Caco-2 (cell line): ENCODE data around the gene LSM14B. TPM values are rescaled to one million over a fixed set of nuclear protein-coding genes. Genes with fewer than 3 reads are reported as not detected.

Source experiments
- BruUV-seq: library from RNA; stranded (reverse); fragments of 400-500 nt; replicated peaks from 2 replicates; lab custom pipeline; 2021; lab: Mats Ljungman, UMichigan
- CTCF ChIA-PET: fragments of 300-600 bp; sonication (Branson Sonifier 250); formaldehyde crosslinking; loops from one replicate; lab custom pipeline; 2022; ENCODE audit warnings: antibody characterized with exemption; lab: Charles Lee
- POLR2A ChIA-PET: fragments of 300-600 bp; sonication (Branson Sonifier 250); formaldehyde crosslinking; loops from one replicate; lab custom pipeline; 2022; ENCODE audit warnings: antibody characterized with exemption; lab: Charles Lee
- DNase-seq, 2 experiments: peaks; one replicate each; pipeline versions ENCODE4 v3.0.0 to v3.0.0-alpha.2; 2020 to 2022
- H3K27me3 ChIP-seq: replicated peaks from 2 replicates; pipeline ENCODE4 v1.6.0; 2011; ENCODE audit warnings: low read length; ENCODE audit not compliant: control insufficient read depth, insufficient read depth
- H3K36me3 ChIP-seq: 2 replicates; pipeline ENCODE4 v1.5.1; 2011; ENCODE audit warnings: low read length; ENCODE audit not compliant: control insufficient read depth, insufficient read depth
- H3K4me1 ChIP-seq: fragments of 250-450 bp; sonication (Bioruptor Pico); 2 replicates; pipeline ENCODE4 v1.5.1; 2020; ENCODE audit warnings: mild to moderate bottlenecking
- H3K4me3 ChIP-seq: 2 replicates; pipeline ENCODE4 v1.5.1; 2011; ENCODE audit warnings: low read depth, mild to moderate bottlenecking, control low read depth, low read length
- H3K9me3 ChIP-seq: fragments of 250-450 bp; sonication (Bioruptor Pico); 2 replicates; pipeline ENCODE4 v1.5.1; 2020; ENCODE audit warnings: mild to moderate bottlenecking, moderate library complexity
- H3K27ac Mint-ChIP-seq: one replicate; pipeline ENCODE4 v1.8.0; 2022; ENCODE audit warnings: mixed read lengths; ENCODE audit not compliant: unreplicated experiment
- H3K27me3 Mint-ChIP-seq: one replicate; pipeline ENCODE4 v1.8.0; 2022; ENCODE audit warnings: mixed read lengths; ENCODE audit not compliant: insufficient read depth, unreplicated experiment
- H3K36me3 Mint-ChIP-seq: one replicate; pipeline ENCODE4 v1.8.0; 2022; ENCODE audit warnings: mild to moderate bottlenecking, mixed read lengths; ENCODE audit not compliant: insufficient read depth, unreplicated experiment
- H3K4me1 Mint-ChIP-seq: one replicate; pipeline ENCODE4 v1.8.0; 2022; ENCODE audit warnings: low read depth, mixed read lengths; ENCODE audit not compliant: unreplicated experiment
- H3K4me3 Mint-ChIP-seq: one replicate; pipeline ENCODE4 v1.8.0; 2022; ENCODE audit warnings: mild to moderate bottlenecking, moderate library complexity, mixed read lengths; ENCODE audit not compliant: unreplicated experiment
- H3K9me3 Mint-ChIP-seq: one replicate; pipeline ENCODE4 v1.8.0; 2022; ENCODE audit warnings: mixed read lengths; ENCODE audit not compliant: unreplicated experiment
- intact Hi-C: fragments of 100-400 bp; cut with micrococcal nuclease; formaldehyde crosslinking; loops from one replicate; pipeline ENCODE4 v1.10.0; 2022; ENCODE audit not compliant: unreplicated experiment
- total RNA-seq: library from RNA; stranded (reverse); gene quantifications from 2 replicates; pipeline ENCODE4 v1.2.3, GENCODE V29; 2022
- TF ChIP-seq, protein P1 (sequence below), 2 experiments: fragments of 200-600 bp in 1 of 2; IDR thresholded peaks; 1 replicate in 1 of 2; 2 replicates in 1 of 2; pipeline versions ENCODE4 v1.5.1 to v1.8.0; 2011 to 2022; ENCODE audit warnings: antibody characterized with exemption in 1 of 2, control low read depth in 1 of 2, inconsistent platforms in 1 of 2, low read depth in 1 of 2, low read length in 1 of 2, mild to moderate bottlenecking in 1 of 2, moderate library complexity in 1 of 2; ENCODE audit not compliant: insufficient read depth in 1 of 2, severe bottlenecking in 1 of 2, unreplicated experiment in 1 of 2

LSM14B gene
- total RNA-seq, 1 experiment from 2014 or later, result 154 TPM

GRCh38 chr20:62134735-62135231, 12.5 kb downstream of the LSM14B start:
- H3K36me3 Mint-ChIP-seq, result peaks cover 98% of the 10 kb centered on the region
- BruUV-seq, result TSS peak; percentile 20
- CTCF ChIA-PET, result interaction anchor here (1.0 to 2.2 kb wide), 3 partner anchors 69 to 124 kb away, joined by 3 to 22 read pairs (median 8); partner anchors contain the start of gene TAF4
- H3K4me1 Mint-ChIP-seq, result no peaks in the 10 kb centered on the region
- Histone ChIP-seq H3K9me3 (no peaks in the 10 kb centered on the region), H3K36me3 (peaks cover 19% of the 10 kb centered on the region), H3K4me1 (no peaks in the 10 kb centered on the region), H3K4me3 (no peak overlapping the region), H3K27me3 (no peaks in the 10 kb centered on the region)
- TF ChIP-seq, protein P1, sequence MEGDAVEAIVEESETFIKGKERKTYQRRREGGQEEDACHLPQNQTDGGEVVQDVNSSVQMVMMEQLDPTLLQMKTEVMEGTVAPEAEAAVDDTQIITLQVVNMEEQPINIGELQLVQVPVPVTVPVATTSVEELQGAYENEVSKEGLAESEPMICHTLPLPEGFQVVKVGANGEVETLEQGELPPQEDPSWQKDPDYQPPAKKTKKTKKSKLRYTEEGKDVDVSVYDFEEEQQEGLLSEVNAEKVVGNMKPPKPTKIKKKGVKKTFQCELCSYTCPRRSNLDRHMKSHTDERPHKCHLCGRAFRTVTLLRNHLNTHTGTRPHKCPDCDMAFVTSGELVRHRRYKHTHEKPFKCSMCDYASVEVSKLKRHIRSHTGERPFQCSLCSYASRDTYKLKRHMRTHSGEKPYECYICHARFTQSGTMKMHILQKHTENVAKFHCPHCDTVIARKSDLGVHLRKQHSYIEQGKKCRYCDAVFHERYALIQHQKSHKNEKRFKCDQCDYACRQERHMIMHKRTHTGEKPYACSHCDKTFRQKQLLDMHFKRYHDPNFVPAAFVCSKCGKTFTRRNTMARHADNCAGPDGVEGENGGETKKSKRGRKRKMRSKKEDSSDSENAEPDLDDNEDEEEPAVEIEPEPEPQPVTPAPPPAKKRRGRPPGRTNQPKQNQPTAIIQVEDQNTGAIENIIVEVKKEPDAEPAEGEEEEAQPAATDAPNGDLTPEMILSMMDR (IDR thresholded peaks at IDR 0.05; ENCODE audit: insufficient read depth in 1 of 2, low read depth in 1 of 2, low read length in 1 of 2, severe bottlenecking in 1 of 2, unreplicated experiment in 1 of 2), result no peak
- no peak for DNase-seq
- no peak overlapping the region for H3K4me3 Mint-ChIP-seq
- H3K27me3 Mint-ChIP-seq, result no peaks in the 10 kb centered on the region
- no peak overlapping the region for H3K27ac Mint-ChIP-seq
- POLR2A ChIA-PET, result interaction anchor here (0.6 kb wide), 1 partner anchor 8 kb away, joined by 3 read pairs; no protein-coding TSS in a partner anchor
- no peaks in the 10 kb centered on the region for H3K9me3 Mint-ChIP-seq
- intact Hi-C loops, result no loop called here

GRCh38 chr20:62135573-62136266, 13.4 kb downstream of the LSM14B start:
- POLR2A ChIA-PET, result interaction anchor here (2.0 kb wide), 1 partner anchor 69 kb away, joined by 13 read pairs; the partner anchor contains the start of gene TAF4
- BruUV-seq, result no TSS peak
- peaks cover 20% of the 10 kb centered on the region for H3K36me3 ChIP-seq

More at GRCh38 chr20:62135573-62136266, 13.4 kb downstream of the LSM14B start:
- Mint-ChIP-seq H3K9me3 (no peaks in the 10 kb centered on the region), H3K36me3 (peaks cover 98% of the 10 kb centered on the region), H3K27me3 (no peaks in the 10 kb centered on the region), H3K4me1 (no peaks in the 10 kb centered on the region), H3K27ac (no peak overlapping the region), H3K4me3 (no peak overlapping the region)
- CTCF ChIA-PET, result interaction anchor here (0.7 to 2.2 kb wide), 4 partner anchors 9 to 125 kb away, joined by 3 to 22 read pairs (median 6); partner anchors contain the start of gene TAF4
- intact Hi-C loops, result loop anchor here (1.0 to 2.0 kb wide), 3 partner anchors 13 to 124 kb away; partner anchors contain the start of gene LSM14B
- H3K27me3 ChIP-seq, result no peaks in the 10 kb centered on the region
- no peak overlapping the region for H3K4me3 ChIP-seq
- no peak for DNase-seq
- no peaks in the 10 kb centered on the region for H3K9me3 ChIP-seq
- H3K4me1 ChIP-seq, result peaks cover 2% of the 10 kb centered on the region; the same call in 1 of the 2 replicates
- TF ChIP-seq, protein P1 (IDR thresholded peaks at IDR 0.05; ENCODE audit: insufficient read depth in 1 of 2, low read depth in 1 of 2, low read length in 1 of 2, severe bottlenecking in 1 of 2, unreplicated experiment in 1 of 2), result no peak
